Mononuclear cell (primary cell): ENCODE measurements around the gene LCP1. TPM values are rescaled to one million over a fixed set of nuclear protein-coding genes. Genes with fewer than 3 reads are reported as not detected.
A peak's percentile ranks its signal among the peaks of the same experiment; 100 is the strongest.

Experiments
- H3K27me3 ChIP-seq: 2 replicates; pipeline ENCODE4 v1.6.0; 2011; ENCODE audit warnings: low read length, control low read depth; ENCODE audit not compliant: insufficient read depth
- H3K4me1 ChIP-seq: 2 replicates; pipeline ENCODE4 v1.5.1; 2011; ENCODE audit warnings: mild to moderate bottlenecking, low read length, control low read depth; ENCODE audit not compliant: insufficient read depth
- H3K4me3 ChIP-seq: 2 replicates; pipeline ENCODE4 v1.5.1; 2011; ENCODE audit warnings: mild to moderate bottlenecking, low read length, moderate library complexity
- H3K9me3 ChIP-seq: 2 replicates; pipeline ENCODE4 v1.5.1; 2011; ENCODE audit warnings: low read depth, mild to moderate bottlenecking, control low read depth, low read length
- total RNA-seq: library from RNA; depleted of rRNA; stranded (reverse); fragments of >200 nt; gene quantifications from one replicate; pipeline ENCODE4 v1.2.3, GENCODE V29; 2012

The LCP1 gene
- total RNA-seq, 1 donor, result 899 TPM

DNA sequence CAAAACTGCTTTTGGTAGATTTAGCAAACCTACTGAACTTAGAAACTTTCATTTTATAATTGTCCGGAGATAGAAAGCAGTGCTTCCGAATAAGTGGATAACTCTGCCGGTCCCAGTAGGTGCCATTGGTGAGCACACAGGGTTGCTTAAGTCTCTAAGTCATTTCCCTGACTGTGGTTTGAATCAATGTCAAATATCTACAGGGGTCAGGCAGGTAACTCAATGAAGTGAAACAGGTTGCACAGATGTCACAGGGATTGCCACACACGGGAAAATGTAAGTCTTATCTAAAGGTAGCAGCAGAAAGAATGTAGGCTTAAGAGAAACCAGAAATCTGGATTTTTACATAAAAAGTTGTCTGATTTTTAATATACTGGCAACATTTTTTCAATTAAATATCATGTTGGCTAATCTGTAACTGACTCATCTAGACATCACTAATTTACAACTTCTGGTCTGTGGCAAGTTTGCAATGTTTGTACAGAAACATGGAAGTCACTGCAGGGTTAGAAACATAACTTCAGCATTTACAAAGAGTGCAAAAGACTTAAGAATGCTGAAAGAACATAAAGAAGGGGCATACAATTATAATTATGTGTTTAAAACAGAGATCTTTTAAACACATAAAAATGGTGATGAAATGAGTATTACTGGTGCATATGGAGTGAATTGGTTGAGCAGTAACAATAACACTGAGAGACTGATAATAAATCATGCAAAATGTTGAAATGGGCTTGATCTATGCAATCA, 15.5 kb upstream of the LCP1 start:
- no peak overlapping the region for H3K4me3 ChIP-seq
- H3K4me1 ChIP-seq, result peaks cover 49% of the 10 kb centered on the region
- no peaks in the 10 kb centered on the region for H3K9me3 ChIP-seq
- no peaks in the 10 kb centered on the region for H3K27me3 ChIP-seq

- Histone ChIP-seq H3K4me1 (peaks cover 27% of the 10 kb centered on the region), H3K4me3 (no peak overlapping the region), H3K9me3 (no peaks in the 10 kb centered on the region), H3K27me3 (no peaks in the 10 kb centered on the region)
Measured at GRCh38 chr13:46195016-46195415, 13.0 kb upstream of the LCP1 start.

- peaks cover 12% of the 10 kb centered on the region for H3K4me1 ChIP-seq
- H3K27me3 ChIP-seq, result no peaks in the 10 kb centered on the region
- no peaks in the 10 kb centered on the region for H3K9me3 ChIP-seq
- H3K4me3 ChIP-seq, result no peak overlapping the region
Measured at GRCh38 chr13:46192412-46192811, 10.4 kb upstream of the LCP1 start.

DNA sequence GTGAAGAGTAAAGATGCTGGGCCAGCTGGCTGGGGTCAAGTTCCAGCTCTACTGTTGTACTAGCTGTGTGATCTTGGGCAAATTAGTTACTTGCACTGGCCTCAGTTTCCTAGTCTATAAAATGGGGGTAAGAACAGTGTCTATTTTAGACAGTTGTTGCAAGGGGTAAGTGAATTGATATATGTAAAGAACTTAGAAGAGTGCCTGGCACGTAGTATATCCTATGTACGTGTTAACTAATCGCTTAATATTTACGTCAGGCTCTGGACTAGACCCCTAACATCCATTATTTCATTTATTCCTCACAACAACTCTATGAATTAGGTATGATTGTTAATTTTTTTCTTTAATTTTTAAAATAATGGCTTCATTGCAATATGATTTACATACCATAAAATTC, 3.7 kb upstream of the LCP1 start:
- Histone ChIP-seq H3K9me3 (no peaks in the 10 kb centered on the region), H3K4me3 (no peak overlapping the region), H3K27me3 (no peaks in the 10 kb centered on the region), H3K4me1 (peaks cover 32% of the 10 kb centered on the region)

GRCh38 chr13:46184277-46184699, 2.3 kb upstream of the LCP1 start:
- Histone ChIP-seq H3K4me3 (peak overlapping the region; percentile 4), H3K4me1 (peaks cover 32% of the 10 kb centered on the region), H3K9me3 (no peaks in the 10 kb centered on the region), H3K27me3 (no peaks in the 10 kb centered on the region)

DNA sequence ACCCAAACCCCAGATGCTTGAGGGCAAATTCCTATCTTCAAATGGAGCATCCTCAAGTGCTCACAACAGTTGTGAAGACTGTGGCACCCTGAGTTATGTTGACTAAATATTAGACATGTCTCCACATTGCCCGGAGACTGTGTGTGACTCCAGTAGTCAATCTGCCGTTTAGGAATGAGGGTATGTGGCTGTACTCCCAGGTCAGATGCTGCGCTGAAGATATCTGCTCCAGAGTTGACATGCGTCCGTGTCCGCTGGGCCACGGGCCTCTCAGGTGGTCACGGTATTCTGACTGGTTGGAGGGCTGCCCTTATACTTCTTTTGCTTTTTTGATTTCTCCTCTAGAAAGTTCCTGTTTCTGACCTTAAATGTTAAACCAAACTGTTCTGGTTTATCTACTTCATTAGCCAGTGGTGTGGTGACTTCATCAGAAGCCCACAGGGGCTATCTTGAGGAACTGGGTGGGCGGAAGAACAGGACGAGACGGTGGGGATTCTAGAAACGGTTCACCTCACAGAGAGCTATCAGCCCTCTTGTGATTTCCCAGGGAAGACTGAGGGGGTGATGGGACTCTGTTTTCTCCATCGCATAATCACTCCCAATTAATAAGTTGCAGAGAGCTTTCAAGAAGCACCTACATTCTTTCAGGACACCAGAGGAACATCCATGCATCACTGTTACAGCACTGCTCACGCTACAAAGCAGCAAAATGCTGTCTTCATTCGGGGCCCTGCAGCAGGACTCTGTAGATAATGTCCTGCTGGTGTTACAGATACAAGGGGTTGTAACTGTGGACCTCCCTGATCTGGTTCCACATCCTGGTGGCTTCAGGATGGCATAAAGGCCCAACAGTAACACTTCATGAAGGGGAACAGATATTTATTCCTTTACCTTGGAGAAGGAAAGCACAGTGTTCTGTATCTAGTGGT, 1.3 kb upstream of the LCP1 start:
- no peaks in the 10 kb centered on the region for H3K9me3 ChIP-seq
- H3K27me3 ChIP-seq, result no peaks in the 10 kb centered on the region
- no peak overlapping the region for H3K4me3 ChIP-seq
- peaks cover 34% of the 10 kb centered on the region for H3K4me1 ChIP-seq

GRCh38 chr13:46182491-46182877, 507 bp upstream of the LCP1 start:
- peaks cover 41% of the 10 kb centered on the region for H3K4me1 ChIP-seq
- H3K4me3 ChIP-seq, result peak overlapping the region; percentile 98
- no peaks in the 10 kb centered on the region for H3K27me3 ChIP-seq
- no peaks in the 10 kb centered on the region for H3K9me3 ChIP-seq

GRCh38 chr13:46181377-46181839, 569 bp downstream of the LCP1 start:
- Histone ChIP-seq H3K9me3 (no peaks in the 10 kb centered on the region), H3K4me3 (peak overlapping the region; percentile 98), H3K27me3 (no peaks in the 10 kb centered on the region), H3K4me1 (peaks cover 50% of the 10 kb centered on the region)

GRCh38 chr13:46179969-46180763, 1.8 kb downstream of the LCP1 start:
- Histone ChIP-seq H3K4me3 (peak overlapping the region; percentile 98), H3K27me3 (no peaks in the 10 kb centered on the region), H3K4me1 (peaks cover 58% of the 10 kb centered on the region), H3K9me3 (no peaks in the 10 kb centered on the region)

GRCh38 chr13:46179491-46179908, 2.5 kb downstream of the LCP1 start:
- Histone ChIP-seq H3K4me1 (peaks cover 58% of the 10 kb centered on the region), H3K27me3 (no peaks in the 10 kb centered on the region), H3K4me3 (peak overlapping the region; percentile 98), H3K9me3 (no peaks in the 10 kb centered on the region)

GRCh38 chr13:46178821-46179220, 3.2 kb downstream of the LCP1 start:
- Histone ChIP-seq H3K4me3 (peak overlapping the region; percentile 98), H3K4me1 (peaks cover 57% of the 10 kb centered on the region), H3K27me3 (no peaks in the 10 kb centered on the region), H3K9me3 (no peaks in the 10 kb centered on the region)

DNA sequence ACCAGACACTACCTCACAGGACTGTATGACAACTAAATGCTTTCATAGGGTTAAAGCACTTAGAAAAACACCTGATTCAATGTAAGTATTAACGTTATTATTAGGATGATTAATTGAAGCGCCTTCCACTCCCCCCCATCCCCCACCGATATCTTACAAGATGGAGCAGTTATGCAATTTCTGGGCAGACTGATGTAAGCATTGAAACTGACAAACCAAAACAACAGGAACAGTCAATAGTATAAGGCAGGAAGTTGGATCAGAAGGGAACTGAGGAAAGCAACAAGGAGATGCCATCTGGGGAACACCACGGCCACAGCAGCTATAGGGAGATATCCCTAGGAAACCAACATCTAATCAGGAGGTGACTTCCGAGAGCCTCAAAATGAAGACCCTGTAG, 3.8 kb downstream of the LCP1 start:
- no peaks in the 10 kb centered on the region for H3K27me3 ChIP-seq
- H3K9me3 ChIP-seq, result no peaks in the 10 kb centered on the region
- peaks cover 57% of the 10 kb centered on the region for H3K4me1 ChIP-seq
- H3K4me3 ChIP-seq, result peak overlapping the region; percentile 31

- H3K27me3 ChIP-seq, result no peaks in the 10 kb centered on the region
- peaks cover 61% of the 10 kb centered on the region for H3K4me1 ChIP-seq
Measured at GRCh38 chr13:46176756-46177155, 5.2 kb downstream of the LCP1 start.

DNA sequence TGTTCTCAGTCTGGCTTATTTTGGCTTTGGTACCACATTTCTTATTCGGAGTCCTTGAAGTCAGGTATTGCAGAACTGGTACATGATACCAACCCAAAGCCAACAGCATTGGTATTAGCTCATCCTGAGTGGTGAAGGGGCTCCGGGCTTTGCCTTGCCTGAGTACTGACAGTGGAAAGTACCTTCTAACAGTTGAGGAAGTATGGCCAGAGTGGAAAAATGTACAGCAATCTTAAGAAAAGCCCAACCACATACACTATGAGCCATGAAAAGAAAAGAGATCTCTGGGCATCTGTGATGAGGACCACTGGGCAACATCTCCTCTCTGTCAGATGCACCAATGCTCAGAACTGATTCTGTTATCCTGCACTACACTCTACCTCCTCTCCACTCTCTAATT, 8.3 kb downstream of the LCP1 start:
- no peaks in the 10 kb centered on the region for H3K9me3 ChIP-seq
- H3K4me1 ChIP-seq, result peaks cover 92% of the 10 kb centered on the region
- no peaks in the 10 kb centered on the region for H3K27me3 ChIP-seq
- no peak overlapping the region for H3K4me3 ChIP-seq

More at GRCh38 chr13:46176756-46177155, 5.2 kb downstream of the LCP1 start:
- Histone ChIP-seq H3K9me3 (no peaks in the 10 kb centered on the region), H3K4me3 (peak overlapping the region; percentile 31)
